PC-3 (cell line): Measurements from ENCODE around the gene GAS2L3. TPM values are rescaled to one million over a fixed set of nuclear protein-coding genes. Genes with fewer than 3 reads are reported as not detected.

Experiments used
- ATAC-seq: fragments of 200-7000 bp; cut with Tn5 transposase; 2 replicates; pipeline ENCODE4 v1.9.1; 2020; ENCODE audit warnings: mild to moderate bottlenecking, moderate library complexity
- BruUV-seq: library from RNA; stranded (reverse); fragments of 400-500 nt; replicated peaks from 2 replicates; lab custom pipeline; 2021; lab: Mats Ljungman, UMichigan
- CTCF ChIA-PET: fragments of 300-600 bp; sonication (Branson Sonifier 250); formaldehyde crosslinking; loops from one replicate; lab custom pipeline; 2022; ENCODE audit warnings: antibody characterized with exemption; lab: Charles Lee
- POLR2A ChIA-PET: fragments of 300-600 bp; sonication (Branson Sonifier 250); formaldehyde crosslinking; loops from one replicate; lab custom pipeline; 2022; ENCODE audit warnings: antibody characterized with exemption; ENCODE audit not compliant: unreplicated experiment; lab: Charles Lee
- DNase-seq: peaks from one replicate; pipeline ENCODE4 v3.0.0-alpha.2; 2015
- H2AFZ ChIP-seq: fragments of 300-600 bp; sonication (generic); 2 replicates; pipeline ENCODE4 v1.6.0; 2016; ENCODE audit warnings: antibody characterized with exemption, low read length
- H3F3A ChIP-seq: fragments of 300-600 bp; sonication (generic); one replicate; pipeline ENCODE4 v1.6.0; 2017; ENCODE audit warnings: antibody characterized with exemption, low read length, control low read depth, mild to moderate bottlenecking; ENCODE audit not compliant: unreplicated experiment
- H3K27ac ChIP-seq: fragments of 300-600 bp; sonication (generic); 2 replicates; pipeline ENCODE4 v1.5.1; 2016; ENCODE audit warnings: mild to moderate bottlenecking, low read length
- H3K27me3 ChIP-seq: fragments of 300-600 bp; sonication (generic); 2 replicates; pipeline ENCODE4 v1.6.1; 2016; ENCODE audit warnings: low read length, mixed read lengths
- H3K36me3 ChIP-seq: fragments of 300-600 bp; sonication (generic); 2 replicates; pipeline ENCODE4 v1.6.1; 2016; ENCODE audit warnings: low read depth, mixed run types, low read length, mixed read lengths
- H3K4me1 ChIP-seq: fragments of 300-600 bp; sonication (generic); 2 replicates; pipeline ENCODE4 v1.5.1; 2016; ENCODE audit warnings: low read length; ENCODE audit not compliant: insufficient read depth
- H3K4me2 ChIP-seq: fragments of 300-600 bp; sonication (generic); 2 replicates; pipeline ENCODE4 v1.6.0; 2016; ENCODE audit warnings: low read length
- H3K4me3 ChIP-seq: fragments of 300-600 bp; sonication (generic); 2 replicates; pipeline ENCODE4 v1.5.1; 2016; ENCODE audit warnings: mild to moderate bottlenecking, low read length, mixed read lengths
- H3K79me2 ChIP-seq: fragments of 300-600 bp; sonication (generic); 2 replicates; pipeline ENCODE4 v1.6.1; 2017; ENCODE audit warnings: low read length, mixed read lengths
- H3K9ac ChIP-seq: fragments of 300-600 bp; sonication (generic); 2 replicates; pipeline ENCODE4 v1.6.0; 2016; ENCODE audit warnings: mild to moderate bottlenecking, low read length
- H3K9me2 ChIP-seq: fragments of 300-600 bp; sonication (generic); replicated peaks from 2 replicates; pipeline ENCODE4 v1.6.1; 2016; ENCODE audit warnings: mixed run types, low read length, mixed read lengths
- H3K9me3 ChIP-seq: fragments of 300-600 bp; sonication (generic); 2 replicates; pipeline ENCODE4 v1.6.1; 2016; ENCODE audit warnings: low read length, mixed read lengths
- H4K20me1 ChIP-seq: fragments of 300-600 bp; sonication (generic); 2 replicates; pipeline ENCODE4 v1.6.1; 2016; ENCODE audit warnings: low read length, mixed read lengths
- EZH2 ChIP-seq: fragments of 300-600 bp; sonication (generic); IDR thresholded peaks from one replicate; pipeline ENCODE4 v1.6.1; 2017; ENCODE audit warnings: antibody characterized with exemption, mild to moderate bottlenecking, low read length; ENCODE audit not compliant: unreplicated experiment
- EZH2phosphoT487 ChIP-seq: fragments of 300-600 bp; sonication (generic); IDR thresholded peaks from 2 replicates; pipeline ENCODE4 v1.6.1; 2018; ENCODE audit warnings: mild to moderate bottlenecking, antibody characterized with exemption, low read length, borderline replicate concordance
- intact Hi-C: fragments of 100-400 bp; cut with micrococcal nuclease; formaldehyde crosslinking; loops from 2 replicates; pipeline ENCODE4 v1.9.0; 2023
- total RNA-seq: library from RNA; depleted of rRNA; stranded (reverse); fragments of >200 nt; gene quantifications from 2 replicates; pipeline ENCODE4 v1.2.3, GENCODE V29; 2014; rRNA removed
- TF ChIP-seq, protein P1 (sequence below): fragments of 300-600 bp; sonication (generic); conservative IDR thresholded peaks from 2 replicates; pipeline ENCODE4 v1.5.1; 2017; ENCODE audit warnings: antibody characterized with exemption, low read depth, mild to moderate bottlenecking, low read length

The GAS2L3 gene
- total RNA-seq, 1 experiment from 2014 or later: 27.8 TPM

DNA sequence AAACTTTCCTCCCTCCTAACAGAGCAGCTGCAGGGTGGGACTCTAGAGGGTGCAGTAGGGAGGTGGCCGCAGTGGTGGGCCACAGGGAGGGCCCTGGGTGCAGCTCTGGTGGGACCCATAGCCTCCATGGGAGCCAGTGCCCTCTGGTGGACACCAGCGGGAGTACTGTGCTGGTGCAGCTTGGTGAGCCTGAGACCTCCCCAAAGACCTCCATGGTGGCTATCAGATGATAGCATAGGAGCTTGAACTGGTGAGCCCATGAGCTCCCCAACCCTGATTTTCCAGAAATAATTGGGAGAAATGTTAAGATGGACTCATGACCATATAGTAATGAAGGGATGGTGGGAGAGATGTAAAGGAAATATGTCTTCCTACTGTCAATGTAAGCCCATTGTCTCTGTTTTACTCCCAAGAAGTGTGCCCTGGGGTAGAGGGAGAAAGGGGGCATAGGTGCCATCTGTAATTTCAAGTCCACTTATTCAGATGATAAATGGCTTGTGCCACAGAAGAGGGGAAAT is 98.7 kb downstream of the GAS2L3 start:
- intact Hi-C loops: no loop called here
- CTCF ChIA-PET: interaction anchor here (0.5 kb wide), 1 partner anchor 277 kb away, joined by 8 read pairs; no protein-coding TSS in a partner anchor

DNA sequence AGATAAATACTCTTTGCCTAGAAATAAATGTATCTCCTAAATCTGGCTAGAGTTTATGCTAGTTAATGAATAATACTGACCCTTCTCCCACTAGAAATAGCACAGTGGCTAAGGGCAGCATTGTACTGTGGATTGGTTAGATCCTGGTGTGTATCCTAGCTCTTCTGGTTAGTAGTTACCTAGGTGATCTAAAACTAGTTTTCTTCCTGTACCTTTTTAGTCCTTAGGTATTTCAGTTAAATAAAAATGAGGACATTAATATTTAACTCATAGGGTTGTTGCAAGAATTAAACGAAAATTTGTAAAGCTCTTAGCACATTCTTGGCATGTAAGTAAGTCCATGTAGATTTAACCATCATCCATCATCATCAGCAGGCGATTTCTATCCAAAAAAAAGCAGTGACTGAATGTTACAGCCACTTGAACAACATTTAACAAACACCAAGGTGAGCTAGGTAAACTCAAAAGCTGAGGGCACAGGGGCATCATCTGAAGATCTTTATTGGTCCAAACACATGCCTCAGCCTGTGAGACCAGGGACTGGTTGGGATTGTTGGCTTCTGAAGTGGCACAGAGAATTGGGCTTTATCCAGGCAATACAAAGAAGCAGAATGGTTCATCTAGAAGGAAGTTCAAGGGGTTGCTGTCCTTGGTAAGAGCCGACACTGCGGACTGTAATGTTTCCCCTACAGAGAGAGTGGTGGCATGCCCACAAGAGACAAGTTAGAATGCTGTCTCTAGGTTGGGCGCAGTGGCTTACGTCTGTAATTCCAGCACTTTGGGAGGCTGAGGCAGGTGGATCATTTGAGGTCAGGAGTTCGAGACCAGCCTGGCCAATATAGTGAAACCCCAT is 100.8 kb downstream of the GAS2L3 start:
- intact Hi-C loops: no loop called here
- no peak overlapping the region for H3K27ac ChIP-seq
- ChIA-PET POLR2A (no interaction called here), CTCF (interaction anchor here (0.6 kb wide), 1 partner anchor 14 kb away, joined by 3 read pairs; no protein-coding TSS in a partner anchor)
- no peak overlapping the region for H3K4me3 ChIP-seq
- H3K27me3 ChIP-seq: peaks cover 19% of the 10 kb centered on the region
- no peaks in the 10 kb centered on the region for H3K36me3 ChIP-seq
- no TSS peak for BruUV-seq
- H2AFZ ChIP-seq: no peak overlapping the region
- no peaks in the 10 kb centered on the region for H3K4me1 ChIP-seq
- no peaks in the 10 kb centered on the region for H3F3A ChIP-seq
- TF ChIP-seq EZH2 (no peak), EZH2phosphoT487 (no peak)
- TF ChIP-seq, protein P1, sequence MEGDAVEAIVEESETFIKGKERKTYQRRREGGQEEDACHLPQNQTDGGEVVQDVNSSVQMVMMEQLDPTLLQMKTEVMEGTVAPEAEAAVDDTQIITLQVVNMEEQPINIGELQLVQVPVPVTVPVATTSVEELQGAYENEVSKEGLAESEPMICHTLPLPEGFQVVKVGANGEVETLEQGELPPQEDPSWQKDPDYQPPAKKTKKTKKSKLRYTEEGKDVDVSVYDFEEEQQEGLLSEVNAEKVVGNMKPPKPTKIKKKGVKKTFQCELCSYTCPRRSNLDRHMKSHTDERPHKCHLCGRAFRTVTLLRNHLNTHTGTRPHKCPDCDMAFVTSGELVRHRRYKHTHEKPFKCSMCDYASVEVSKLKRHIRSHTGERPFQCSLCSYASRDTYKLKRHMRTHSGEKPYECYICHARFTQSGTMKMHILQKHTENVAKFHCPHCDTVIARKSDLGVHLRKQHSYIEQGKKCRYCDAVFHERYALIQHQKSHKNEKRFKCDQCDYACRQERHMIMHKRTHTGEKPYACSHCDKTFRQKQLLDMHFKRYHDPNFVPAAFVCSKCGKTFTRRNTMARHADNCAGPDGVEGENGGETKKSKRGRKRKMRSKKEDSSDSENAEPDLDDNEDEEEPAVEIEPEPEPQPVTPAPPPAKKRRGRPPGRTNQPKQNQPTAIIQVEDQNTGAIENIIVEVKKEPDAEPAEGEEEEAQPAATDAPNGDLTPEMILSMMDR: no peak
- ATAC-seq (no peak), DNase-seq (no peak)
- H3K4me2 ChIP-seq: no peak overlapping the region
- no peaks in the 10 kb centered on the region for H3K79me2 ChIP-seq
- H3K9me2 ChIP-seq: no peaks in the 10 kb centered on the region
- H3K9me3 ChIP-seq: no peaks in the 10 kb centered on the region
- H4K20me1 ChIP-seq: no peaks in the 10 kb centered on the region
- H3K9ac ChIP-seq: no peak overlapping the region

More for the DNA sequence above, 98.7 kb downstream of the GAS2L3 start:
- Histone ChIP-seq H3K27ac (no peak overlapping the region), H3K4me2 (no peak overlapping the region), H3K9ac (no peak overlapping the region), H3K4me3 (no peak overlapping the region), H3K27me3 (peaks cover 19% of the 10 kb centered on the region), H3F3A (no peaks in the 10 kb centered on the region), H3K9me3 (no peaks in the 10 kb centered on the region), H3K9me2 (no peaks in the 10 kb centered on the region), H4K20me1 (no peaks in the 10 kb centered on the region), H3K36me3 (no peaks in the 10 kb centered on the region), H2AFZ (no peak overlapping the region), H3K4me1 (no peaks in the 10 kb centered on the region), H3K79me2 (no peaks in the 10 kb centered on the region)
- ATAC-seq: 0 out of 2 replicates have a peak, but pooled peaks have one; percentile 30
- TF ChIP-seq, protein P1: peak; percentile 86
- no peak for TF ChIP-seq EZH2phosphoT487
- POLR2A ChIA-PET: no interaction called here
- no TSS peak for BruUV-seq
- DNase-seq: peak; percentile 55

Other genes starting within 250 kb of the GAS2L3 start
- gene SLC17A8, start 216.6 kb upstream of the GAS2L3 start, total RNA-seq: not detected in 2 replicates
- not detected in 2 replicates for gene NR1H4, start 99.8 kb upstream of the GAS2L3 start, total RNA-seq
- gene ANO4, start 221.1 kb downstream of the GAS2L3 start, total RNA-seq: not detected in 2 replicates